NCI-H2081 (cell line): Measurements from ENCODE around the gene RFWD3.
A peak's percentile ranks its signal among the peaks of the same experiment; 100 is the strongest.

Experiments used
- DNase-seq, 2 experiments: peaks; one replicate each; lab custom pipeline; 2025; lab: John Stamatoyannopoulos, UW

Gene RFWD3

GRCh38 chr16:74622005-74622404 lies 44.7 kb downstream of the RFWD3 start:
- DNase-seq, result no peak

- DNase-seq, result no peak
Measured at GRCh38 chr16:74617206-74617788, 49.4 kb downstream of the RFWD3 start.

GRCh38 chr16:74611721-74612120 lies 55.0 kb downstream of the RFWD3 start:
- DNase-seq, result no peak

GRCh38 chr16:74608944-74609343 lies 57.7 kb downstream of the RFWD3 start:
- DNase-seq, result no peak

- DNase-seq, result no peak
Measured at GRCh38 chr16:74608381-74608780, 58.3 kb downstream of the RFWD3 start.

GRCh38 chr16:74607962-74608356 lies 58.7 kb downstream of the RFWD3 start:
- no peak for DNase-seq

- no peak for DNase-seq
Measured at GRCh38 chr16:74607310-74607961, 59.2 kb downstream of the RFWD3 start.

GRCh38 chr16:74606521-74607309 lies 60.0 kb downstream of the RFWD3 start, which contains the start of gene GLG1:
Gene GLG1, minus strand, starts transcription at chr16:74607114. Its CDS starts 20 bp downstream, at chr16:74607094.
- DNase-seq, result peak; percentile 81 to 85

- peak in 1 of 2 experiments; percentile 19 for DNase-seq
Measured at GRCh38 chr16:74605746-74606520, 60.7 kb downstream of the RFWD3 start.

GRCh38 chr16:74605332-74605731 lies 61.3 kb downstream of the RFWD3 start:
- no peak for DNase-seq

- no peak for DNase-seq
Measured at GRCh38 chr16:74603848-74604247, 62.8 kb downstream of the RFWD3 start.

- DNase-seq, result no peak
Measured at GRCh38 chr16:74601126-74601871, 65.4 kb downstream of the RFWD3 start.

- no peak for DNase-seq
Measured at GRCh38 chr16:74596586-74596985, 70.1 kb downstream of the RFWD3 start.

GRCh38 chr16:74592847-74593246 lies 73.8 kb downstream of the RFWD3 start:
- no peak for DNase-seq

GRCh38 chr16:74591876-74592650 lies 74.6 kb downstream of the RFWD3 start:
- no peak for DNase-seq

GRCh38 chr16:74586948-74587347 lies 79.7 kb downstream of the RFWD3 start:
- DNase-seq, result no peak

GRCh38 chr16:74585846-74586443 lies 80.7 kb downstream of the RFWD3 start:
- no peak for DNase-seq

GRCh38 chr16:74583926-74584666 lies 82.6 kb downstream of the RFWD3 start:
- DNase-seq, result no peak

- DNase-seq, result no peak
Measured at GRCh38 chr16:74582970-74583369, 83.7 kb downstream of the RFWD3 start.

GRCh38 chr16:74580833-74581232 lies 85.8 kb downstream of the RFWD3 start:
- no peak for DNase-seq
